A549 treated with AZD9567 at 1 μM for 4 hours (cell line): Measurements from ENCODE around the gene C1QL2. TPM values are rescaled to one million over a fixed set of nuclear protein-coding genes. Genes with fewer than 3 reads are reported as not detected.

ENCODE experiments used
- total RNA-seq: library from RNA; stranded (reverse); fragments of 200-300 nt; extraction: Qiagen RNA extraction; gene quantifications from 5 replicates; pipeline ENCODE4 v1.2.3, GENCODE V29; 2022; ENCODE audit not compliant: insufficient read depth

The C1QL2 gene
- 0.17 to 0.35 TPM (median 0.26 TPM) in 4 of 5 replicates, not detected in the other for total RNA-seq

GRCh38 chr2:119158563-119159347, at the start of gene C1QL2:
Gene C1QL2 (minus strand): TSS chr2:119158751. CDS start chr2:119158269, 482 bp downstream.

Other genes starting within 250 kb of the C1QL2 start
- 0.06 to 0.23 TPM in 2 of 5 replicates, not detected in the others for gene MARCO, start 216.6 kb downstream of the C1QL2 start, total RNA-seq
- 42.0 to 49.0 TPM (median 44.6 TPM) in 5 replicates for gene STEAP3, start 65.1 kb upstream of the C1QL2 start, total RNA-seq
- 7.6 to 12.0 TPM (median 11.5 TPM) in 5 replicates for gene C2orf76, start 208.1 kb upstream of the C1QL2 start, total RNA-seq
- gene DBI, start 208.2 kb upstream of the C1QL2 start, total RNA-seq: 391 to 531 TPM (median 404 TPM) in 5 replicates